Neuronal stem cell (in vitro differentiated cells): ENCODE measurements around the gene TSPAN7.

Experiments
- DNase-seq: peaks from one replicate; pipeline ENCODE4 v3.0.0-alpha.2; 2013; ENCODE audit warnings: low spot score
- H2AFZ ChIP-seq: one replicate; pipeline ENCODE4 v1.6.1; 2013; ENCODE audit warnings: mild to moderate bottlenecking, low read length, inconsistent platforms
- H2AK5ac ChIP-seq: 2 replicates; pipeline ENCODE4 v1.6.1; 2013; ENCODE audit warnings: low read depth, mild to moderate bottlenecking, inconsistent platforms, low read length, moderate library complexity, mixed read lengths
- H2BK120ac ChIP-seq: 2 replicates; pipeline ENCODE4 v1.6.1; 2013; ENCODE audit warnings: low read depth, mild to moderate bottlenecking, inconsistent platforms, low read length, moderate library complexity, mixed read lengths
- H2BK12ac ChIP-seq: one replicate; pipeline ENCODE4 v1.6.1; 2013; ENCODE audit warnings: low read length, inconsistent platforms
- H2BK15ac ChIP-seq: 2 replicates; pipeline ENCODE4 v1.6.1; 2013; ENCODE audit warnings: mild to moderate bottlenecking, low read length, inconsistent platforms, mixed read lengths
- H2BK5ac ChIP-seq: one replicate; pipeline ENCODE4 v1.6.1; 2013; ENCODE audit warnings: inconsistent platforms, mild to moderate bottlenecking, low read length, moderate library complexity
- H3K14ac ChIP-seq: one replicate; pipeline ENCODE4 v1.6.1; 2013; ENCODE audit warnings: low read length, inconsistent platforms
- H3K18ac ChIP-seq: 2 replicates; pipeline ENCODE4 v1.6.1; 2013; ENCODE audit warnings: low read length, inconsistent platforms
- H3K23ac ChIP-seq: 2 replicates; pipeline ENCODE4 v1.6.1; 2013; ENCODE audit warnings: low read depth, mild to moderate bottlenecking, mixed read lengths, low read length, inconsistent platforms; ENCODE audit not compliant: poor library complexity
- H3K27ac ChIP-seq: replicated peaks from 3 replicates; pipeline ENCODE4 v1.5.1; 2013; ENCODE audit warnings: low read length, inconsistent platforms
- H3K27me3 ChIP-seq, 3 experiments: 2 replicates each; pipeline ENCODE4 v1.6.1; 2013; ENCODE audit warnings: low read length in 3 of 3, mild to moderate bottlenecking in 2 of 3, inconsistent platforms in 1 of 3, low read depth in 1 of 3, mixed read lengths in 1 of 3, moderate library complexity in 1 of 3; ENCODE audit not compliant: control insufficient read depth in 3 of 3, insufficient read depth in 3 of 3
- H3K36me3 ChIP-seq, 2 donors: replicated peaks in 1 of 2; 2 replicates each; pipeline ENCODE4 v1.6.1; 2013; ENCODE audit warnings: low read length in 2 of 2; ENCODE audit not compliant: control insufficient read depth in 2 of 2, insufficient read depth in 2 of 2
- H3K4ac ChIP-seq: 2 replicates; pipeline ENCODE4 v1.6.1; 2013; ENCODE audit warnings: inconsistent platforms, mild to moderate bottlenecking, low read length, moderate library complexity
- H3K4me1 ChIP-seq, 2 donors: 1 replicate in 1 of 2; 2 replicates in 1 of 2; pipeline ENCODE4 v1.6.1; 2013; ENCODE audit warnings: low read length in 2 of 2, low read depth in 1 of 2; ENCODE audit not compliant: control insufficient read depth in 2 of 2, insufficient read depth in 1 of 2
- H3K4me2 ChIP-seq: one replicate; pipeline ENCODE4 v1.6.1; 2013; ENCODE audit warnings: mild to moderate bottlenecking, low read length, inconsistent platforms; ENCODE audit not compliant: insufficient read depth, poor library complexity, severe bottlenecking
- H3K4me3 ChIP-seq, 2 donors: 2 replicates each; pipeline ENCODE4 v1.5.1; 2013; ENCODE audit warnings: low read length in 2 of 2, mild to moderate bottlenecking in 2 of 2, inconsistent platforms in 1 of 2, moderate library complexity in 1 of 2
- H3K79me1 ChIP-seq: one replicate; pipeline ENCODE4 v1.6.1; 2013; ENCODE audit warnings: low read depth, mild to moderate bottlenecking, inconsistent platforms, low read length, moderate library complexity
- H3K9ac ChIP-seq: one replicate; pipeline ENCODE4 v1.6.1; 2013; ENCODE audit warnings: mild to moderate bottlenecking, low read depth, low read length, inconsistent platforms; ENCODE audit not compliant: poor library complexity
- H3K9me3 ChIP-seq, 2 donors: replicated peaks in 1 of 2; 2 replicates each; pipeline versions ENCODE3 to v1.6.1; 2013; ENCODE audit warnings: low read length in 2 of 2, mild to moderate bottlenecking in 2 of 2, inconsistent platforms in 1 of 2, low read depth in 1 of 2, mixed read lengths in 1 of 2, moderate library complexity in 1 of 2; ENCODE audit not compliant: control insufficient read depth in 2 of 2, insufficient read depth in 1 of 2
- H4K8ac ChIP-seq: one replicate; pipeline ENCODE4 v1.6.1; 2013; ENCODE audit warnings: low read depth, mild to moderate bottlenecking, inconsistent platforms, low read length, moderate library complexity
- H4K91ac ChIP-seq: one replicate; pipeline ENCODE4 v1.6.1; 2013; ENCODE audit warnings: low read length, low read depth, mild to moderate bottlenecking, inconsistent platforms; ENCODE audit not compliant: poor library complexity
- WGBS, 2 donors: extraction: QIAGEN DNeasy Blood & Tissue Kit; methylation state at CpG; one replicate each; pipeline ENCODE4 v1.1.7; 2013; ENCODE audit warnings: missing lambda C conversion rate in 2 of 2, mixed read lengths in 1 of 2; ENCODE audit not compliant: insufficient read length in 2 of 2, insufficient replicate concordance in 1 of 2; ENCODE audit errors: extremely low coverage in 2 of 2; 5-methylcytosine and 5-hydroxymethylcytosine counted together

The TSPAN7 gene

DNA sequence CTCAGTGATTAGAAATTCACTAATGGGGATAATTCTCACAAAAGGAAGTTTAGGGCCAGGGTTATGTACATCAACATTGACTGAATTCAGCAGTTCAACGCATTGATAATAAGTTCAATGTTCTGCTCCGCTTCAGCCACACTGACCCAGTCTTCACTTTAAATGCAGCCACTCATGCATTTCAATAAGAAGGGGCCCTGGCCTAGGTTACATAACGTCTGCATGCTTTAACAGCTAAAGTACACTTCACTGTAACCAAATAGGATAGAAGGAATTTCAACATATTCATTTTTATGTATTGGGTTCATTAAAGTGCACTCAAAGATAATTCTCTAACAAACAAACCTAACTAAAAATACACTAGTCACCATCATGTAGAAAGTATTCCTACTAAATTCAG, 12.8 kb upstream of the TSPAN7 start:
- Histone ChIP-seq H3K4ac (no peak overlapping the region), H2BK120ac (no peak overlapping the region), H3K27me3 (no peaks in the 10 kb centered on the region), H3K23ac (no peak overlapping the region), H2BK12ac (no peak overlapping the region), H3K14ac (no peak overlapping the region), H2AFZ (no peak overlapping the region), H3K9me3 (no peaks in the 10 kb centered on the region), H4K91ac (no peak overlapping the region), H3K9ac (no peak overlapping the region), H2BK15ac (no peak overlapping the region), H3K79me1 (no peaks in the 10 kb centered on the region), H3K27ac (no peak overlapping the region), H4K8ac (no peak overlapping the region), H2AK5ac (no peak overlapping the region), H2BK5ac (no peak overlapping the region), H3K36me3 (no peaks in the 10 kb centered on the region), H3K4me3 (no peak overlapping the region), H3K4me1 (no peaks in the 10 kb centered on the region), H3K18ac (no peak overlapping the region), H3K4me2 (no peak overlapping the region)
- DNase-seq = no peak
- WGBS, 2 donors = no CpG with 5 or more reads among the region's 3 CpGs

DNA sequence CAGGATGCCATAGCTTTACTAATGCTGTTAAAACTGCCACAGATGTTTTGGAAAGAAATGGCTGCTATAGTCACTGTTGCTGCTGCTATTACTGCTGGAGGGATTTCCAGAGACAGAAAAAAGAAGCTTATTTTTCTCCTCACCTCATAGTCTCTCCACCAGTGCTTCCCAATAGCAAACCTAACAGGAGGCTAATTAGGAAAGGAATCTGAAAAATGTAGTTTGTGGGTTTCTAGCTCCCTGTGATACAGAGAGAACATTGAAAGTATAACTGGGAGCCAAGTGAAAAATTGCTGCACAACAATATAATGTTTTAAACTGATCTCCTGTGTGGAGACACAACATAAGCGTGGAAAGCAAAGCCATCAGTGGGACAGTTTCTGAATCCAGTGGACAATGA, 8.6 kb upstream of the TSPAN7 start:
- no peak overlapping the region for H3K14ac ChIP-seq
- H3K36me3 ChIP-seq = no peaks in the 10 kb centered on the region
- no peak overlapping the region for H2BK12ac ChIP-seq
- no peak overlapping the region for H3K9ac ChIP-seq
- H2BK5ac ChIP-seq = no peak overlapping the region
- H4K91ac ChIP-seq = no peak overlapping the region
- H2BK15ac ChIP-seq = no peak overlapping the region
- H3K23ac ChIP-seq = no peak overlapping the region
- no peak overlapping the region for H3K18ac ChIP-seq
- no peak overlapping the region for H2BK120ac ChIP-seq
- H3K27ac ChIP-seq = no peak overlapping the region
- no peaks in the 10 kb centered on the region for H3K9me3 ChIP-seq
- H2AK5ac ChIP-seq = no peak overlapping the region
- no peak overlapping the region for H3K4me2 ChIP-seq
- no peaks in the 10 kb centered on the region for H3K27me3 ChIP-seq
- H3K79me1 ChIP-seq = no peaks in the 10 kb centered on the region
- H4K8ac ChIP-seq = no peak overlapping the region
- DNase-seq = no peak
- no peak overlapping the region for H3K4me3 ChIP-seq
- no peaks in the 10 kb centered on the region for H3K4me1 ChIP-seq
- H2AFZ ChIP-seq = no peak overlapping the region
- WGBS, 2 donors = no CpG with 5 or more reads among the region's 1 CpG
- H3K4ac ChIP-seq = no peak overlapping the region

DNA sequence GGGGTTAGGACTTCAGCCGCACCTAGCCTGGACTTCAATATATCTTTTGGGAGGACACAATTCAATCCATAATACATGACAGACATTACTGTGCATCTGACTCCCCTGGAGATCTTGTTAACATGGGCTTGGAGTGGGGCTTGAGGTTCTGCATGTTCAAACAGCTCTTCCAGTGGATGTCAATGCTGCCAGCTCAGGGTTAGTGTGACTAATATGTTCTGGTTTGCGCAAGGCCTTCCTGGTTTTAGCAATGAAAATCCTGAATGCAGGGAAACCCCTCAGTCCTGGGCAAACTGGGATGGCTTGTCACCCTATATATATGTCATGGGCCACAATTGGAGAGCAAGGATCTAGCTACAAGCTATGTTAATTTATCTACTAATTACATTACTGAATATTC, 2.7 kb upstream of the TSPAN7 start:
- H3K23ac ChIP-seq = no peak overlapping the region
- H3K4me1 ChIP-seq = peaks cover 2% of the 10 kb centered on the region in 2 donors
- no peak overlapping the region for H3K9ac ChIP-seq
- H3K27me3 ChIP-seq = peaks cover 0 to 9% (median 0%) of the 10 kb centered on the region in 3 experiments
- no peak overlapping the region for H2BK120ac ChIP-seq
- no peak overlapping the region for H3K14ac ChIP-seq
- no peaks in the 10 kb centered on the region for H3K36me3 ChIP-seq
- no peak overlapping the region for H2BK12ac ChIP-seq
- H3K27ac ChIP-seq = no peak overlapping the region
- no peak overlapping the region for H4K8ac ChIP-seq
- no peak overlapping the region for H3K4me2 ChIP-seq
- H3K4ac ChIP-seq = no peak overlapping the region
- no peak overlapping the region for H3K4me3 ChIP-seq
- H3K9me3 ChIP-seq = no peaks in the 10 kb centered on the region
- DNase-seq = no peak
- no peak overlapping the region for H2AFZ ChIP-seq
- no peak overlapping the region for H2BK5ac ChIP-seq
- no CpG with 5 or more reads among the region's 2 CpGs for WGBS, 2 donors
- H2BK15ac ChIP-seq = no peak overlapping the region
- no peak overlapping the region for H2AK5ac ChIP-seq
- H3K79me1 ChIP-seq = no peaks in the 10 kb centered on the region
- H4K91ac ChIP-seq = no peak overlapping the region
- no peak overlapping the region for H3K18ac ChIP-seq

DNA sequence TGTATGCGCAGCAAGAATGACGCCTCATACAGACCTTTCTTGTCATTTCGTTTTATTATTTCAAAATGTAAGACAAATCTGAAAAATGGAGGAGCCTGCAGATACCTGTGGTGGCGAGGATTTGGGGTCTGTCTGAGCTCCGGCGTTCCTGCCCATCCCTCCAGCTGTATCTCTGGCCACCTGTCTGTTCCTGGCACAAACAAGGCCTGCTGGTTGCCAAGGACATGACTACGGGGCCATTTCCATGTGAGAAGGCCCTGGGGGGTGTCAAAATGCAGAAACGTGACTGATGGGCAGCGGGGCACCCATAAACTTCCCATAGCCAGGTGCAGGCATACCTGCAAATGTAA, 591 bp upstream of the TSPAN7 start:
- Histone ChIP-seq H3K4ac (no peak overlapping the region), H3K9me3 (no peaks in the 10 kb centered on the region), H2BK5ac (no peak overlapping the region), H2AFZ (peak overlapping the region; percentile 89), H2AK5ac (no peak overlapping the region), H3K36me3 (no peaks in the 10 kb centered on the region), H3K4me1 (peaks cover 2% of the 10 kb centered on the region in 2 donors), H3K27me3 (peaks cover 0 to 9% (median 0%) of the 10 kb centered on the region in 3 experiments), H3K9ac (no peak overlapping the region), H4K91ac (no peak overlapping the region), H3K27ac (no peak overlapping the region), H3K18ac (peak overlapping the region; percentile 64), H3K4me3 (peak overlapping the region in 1 of 2 donors; percentile 40), H3K14ac (no peak overlapping the region), H2BK15ac (no peak overlapping the region), H2BK120ac (no peak overlapping the region), H2BK12ac (no peak overlapping the region), H3K4me2 (peak overlapping the region; percentile 11), H3K23ac (no peak overlapping the region), H4K8ac (peak overlapping the region; percentile 82), H3K79me1 (no peaks in the 10 kb centered on the region)
- DNase-seq = no peak
- WGBS, 2 donors = no CpG with 5 or more reads among the region's 9 CpGs
